Measurements from ENCODE around the gene GOLGA8M.
"Not testable (repeated sequence)": the region's sequence is repeated elsewhere in the genome, so short reads cannot be mapped to it uniquely, and the experiment has no call there.

The GOLGA8M gene

DNA sequence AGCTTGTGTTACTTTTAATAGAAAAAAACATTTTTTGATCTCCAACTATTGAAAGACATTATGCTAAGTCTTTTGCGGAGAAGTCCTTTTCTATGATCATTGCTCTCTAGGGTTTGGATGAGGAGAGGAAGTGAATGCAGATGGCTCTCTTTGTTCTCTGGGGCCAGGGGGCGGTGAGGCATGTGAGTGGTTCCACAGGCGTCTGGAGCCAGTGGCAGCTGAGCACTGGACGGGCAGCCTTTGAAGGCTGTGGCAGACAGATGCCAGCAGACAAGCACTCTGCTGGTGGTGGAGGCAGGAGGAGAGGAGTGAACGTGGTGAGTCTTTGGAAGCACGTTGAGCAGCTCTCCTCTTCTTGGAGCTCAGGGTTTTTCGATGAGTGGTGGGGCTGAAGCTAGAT is 51.5 kb downstream of the GOLGA8M start:
- not testable (repeated sequence) for DNase-seq

DNA sequence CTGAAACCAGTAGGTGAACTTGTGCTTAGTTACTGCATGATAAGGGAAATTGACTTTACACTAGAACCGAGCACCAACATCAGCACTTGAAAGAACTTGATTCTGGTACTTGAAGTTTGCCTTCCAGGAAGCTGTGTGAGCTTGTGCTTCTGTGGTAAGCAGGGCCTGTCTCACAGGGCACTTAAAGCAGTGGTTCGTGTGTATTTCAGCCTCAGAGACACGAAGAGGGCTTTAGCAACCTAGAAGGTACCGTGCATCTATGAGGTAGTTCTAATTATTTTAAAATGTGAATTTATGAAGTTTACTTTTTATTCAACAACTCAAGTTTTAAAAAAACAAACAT is 56.2 kb downstream of the GOLGA8M start:
- DNase-seq, result not testable (repeated sequence)

DNA sequence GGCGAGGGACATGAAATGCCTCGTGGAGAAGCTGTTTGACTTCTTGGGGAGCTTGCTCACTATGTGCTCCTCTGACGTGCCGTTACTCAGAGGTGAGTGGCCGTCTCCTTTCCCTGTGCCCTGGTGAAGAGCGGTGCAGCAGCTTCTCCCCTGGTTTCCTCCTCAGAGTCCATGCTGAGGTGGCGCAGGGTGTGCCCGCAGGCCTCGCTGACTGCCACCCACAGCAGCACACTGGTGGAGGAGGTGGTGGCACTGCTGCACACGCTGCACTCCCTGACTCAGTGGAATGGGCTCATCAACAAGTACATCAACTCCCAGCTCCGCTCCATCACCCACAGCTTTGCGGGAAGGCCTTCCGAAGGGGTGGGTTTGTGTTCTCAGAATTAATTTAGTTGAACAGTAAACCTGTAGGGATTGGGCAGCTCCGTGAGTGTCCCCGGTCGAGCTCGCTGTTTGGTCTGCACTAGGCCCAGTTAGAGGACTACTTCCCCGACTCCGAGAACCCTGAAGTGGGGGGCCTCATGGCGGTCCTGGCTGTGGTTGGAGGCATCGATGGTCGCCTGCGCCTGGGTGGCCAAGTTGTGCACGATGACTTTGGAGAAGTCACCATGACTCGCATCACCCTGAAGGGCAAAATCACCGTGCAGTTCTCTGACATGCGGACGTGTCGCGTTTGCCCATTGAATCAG is 56.7 kb downstream of the GOLGA8M start:
- DNase-seq, result not testable (repeated sequence)

DNA sequence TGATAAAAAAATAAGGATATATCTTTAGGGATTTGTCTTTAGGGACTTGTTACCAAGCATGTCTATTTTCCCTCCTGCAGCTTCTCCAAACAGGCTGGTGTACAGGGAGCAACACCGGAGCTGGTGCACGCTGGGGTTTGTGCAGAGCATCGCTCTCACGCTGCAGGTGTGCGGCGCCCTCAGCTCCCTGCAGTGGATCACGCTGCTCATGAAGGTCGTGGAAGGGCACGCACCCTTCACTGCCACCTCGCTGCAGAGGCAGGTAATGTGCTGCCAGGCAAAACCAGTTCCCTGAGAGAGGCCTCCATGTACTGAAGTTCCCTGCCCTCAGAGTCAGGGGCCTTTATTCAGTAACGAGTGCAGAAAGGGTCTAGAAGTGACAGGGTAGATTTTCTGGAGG is 58.0 kb downstream of the GOLGA8M start:
- DNase-seq, result not testable (repeated sequence)

DNA sequence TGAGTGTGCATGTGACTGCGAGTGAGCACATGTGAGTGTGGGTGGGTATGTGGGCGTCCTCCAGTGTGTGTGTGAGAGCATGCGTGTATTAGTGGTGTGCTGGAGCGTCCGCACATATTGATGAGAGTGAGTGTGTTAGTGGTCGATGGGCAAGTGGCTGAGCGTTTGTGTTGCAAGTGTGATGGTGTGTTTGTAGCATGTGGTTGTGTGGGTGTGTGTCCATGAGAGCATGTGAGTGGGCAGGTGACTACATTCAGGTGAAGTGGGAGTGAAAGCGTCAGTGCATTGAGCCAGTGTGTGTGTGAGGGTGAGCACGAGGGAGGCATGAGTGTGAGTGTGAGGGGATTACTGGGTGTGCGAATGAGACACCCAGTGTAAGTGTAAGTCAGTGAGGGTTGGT is 59.7 kb downstream of the GOLGA8M start:
- not testable (repeated sequence) for DNase-seq
